CD4-positive, CD25-positive, alpha-beta regulatory T cell (primary cell): Measurements from ENCODE around the gene CABLES1. TPM values are rescaled to one million over a fixed set of nuclear protein-coding genes. Genes with fewer than 3 reads are reported as not detected.

Source experiments
- ATAC-seq, 2 donors: fragments of 150-1000 bp; cut with Tn5 transposase; one replicate each; pipeline ENCODE4 v1.10.0; 2021; ENCODE audit warnings: low read depth in 2 of 2, moderate number of reproducible peaks in 2 of 2, moderate library complexity in 1 of 2
- DNase-seq, 3 donors: peaks; one replicate each; pipeline versions ENCODE4 v3.0.0 to v3.0.0-alpha.2; 2012 to 2022; ENCODE audit warnings: mixed read lengths in 1 of 3
- H3K27ac ChIP-seq: one replicate; pipeline ENCODE4 v1.7.0; 2013; ENCODE audit warnings: mild to moderate bottlenecking, low read length; ENCODE audit not compliant: insufficient read depth, poor library complexity, severe bottlenecking
- H3K27me3 ChIP-seq: one replicate; pipeline ENCODE4 v1.7.0; 2013; ENCODE audit warnings: low read length; ENCODE audit not compliant: control insufficient read depth, insufficient read depth
- H3K36me3 ChIP-seq: one replicate; pipeline ENCODE4 v1.7.0; 2013; ENCODE audit warnings: mild to moderate bottlenecking, low read length, moderate library complexity; ENCODE audit not compliant: control insufficient read depth, insufficient read depth
- H3K4me1 ChIP-seq: 2 replicates; pipeline ENCODE4 v1.7.0; 2013; ENCODE audit warnings: mild to moderate bottlenecking, low read length; ENCODE audit not compliant: insufficient read depth, control insufficient read depth, poor library complexity, severe bottlenecking
- H3K4me3 ChIP-seq: one replicate; pipeline ENCODE4 v1.7.0; 2013; ENCODE audit warnings: low read depth, mild to moderate bottlenecking, low read length, moderate library complexity
- H3K9me3 ChIP-seq, 2 experiments: 1 replicate in 1 of 2; 2 replicates in 1 of 2; pipeline ENCODE4 v1.7.0; 2013; ENCODE audit warnings: low read length in 2 of 2, mild to moderate bottlenecking in 1 of 2, moderate library complexity in 1 of 2; ENCODE audit not compliant: control insufficient read depth in 2 of 2
- H3K27ac Mint-ChIP-seq, 3 donors: one replicate each; pipeline ENCODE4 v1.8.0; 2020 to 2022; ENCODE audit warnings: mild to moderate bottlenecking in 3 of 3, mixed read lengths in 3 of 3, moderate library complexity in 2 of 3
- H3K27me3 Mint-ChIP-seq: one replicate; pipeline ENCODE4 v1.8.0; 2022; ENCODE audit warnings: mild to moderate bottlenecking, mixed read lengths
- H3K36me3 Mint-ChIP-seq: one replicate; pipeline ENCODE4 v1.8.0; 2020; ENCODE audit warnings: mixed read lengths
- H3K4me1 Mint-ChIP-seq, 4 donors: one replicate each; pipeline ENCODE4 v1.8.0; 2020 to 2022; ENCODE audit warnings: mixed read lengths in 4 of 4, mild to moderate bottlenecking in 1 of 4
- H3K4me3 Mint-ChIP-seq, 4 donors: one replicate each; pipeline ENCODE4 v1.8.0; 2020 to 2022; ENCODE audit warnings: mild to moderate bottlenecking in 4 of 4, mixed read lengths in 4 of 4, moderate library complexity in 3 of 4
- H3K9me3 Mint-ChIP-seq, 7 donors: one replicate each; pipeline ENCODE4 v1.8.0; 2020 to 2022; ENCODE audit warnings: mixed read lengths in 7 of 7, mild to moderate bottlenecking in 3 of 7, moderate library complexity in 2 of 7
- polyA plus RNA-seq, 4 donors: library from polyadenylated mRNA; unstranded; fragments of 300-500 nt; fragmentation: Illumina TruSeq; gene quantifications; one replicate each; pipeline ENCODE4 v1.2.3, GENCODE V29; 2021
- total RNA-seq: library from RNA; stranded (reverse); gene quantifications from one replicate; pipeline ENCODE4 v1.2.3, GENCODE V29; 2022

CABLES1 gene
- total and polyA plus RNA-seq, 5 donors from 2014 or later: 0.46 to 5.4 TPM; not detected in 3

DNA sequence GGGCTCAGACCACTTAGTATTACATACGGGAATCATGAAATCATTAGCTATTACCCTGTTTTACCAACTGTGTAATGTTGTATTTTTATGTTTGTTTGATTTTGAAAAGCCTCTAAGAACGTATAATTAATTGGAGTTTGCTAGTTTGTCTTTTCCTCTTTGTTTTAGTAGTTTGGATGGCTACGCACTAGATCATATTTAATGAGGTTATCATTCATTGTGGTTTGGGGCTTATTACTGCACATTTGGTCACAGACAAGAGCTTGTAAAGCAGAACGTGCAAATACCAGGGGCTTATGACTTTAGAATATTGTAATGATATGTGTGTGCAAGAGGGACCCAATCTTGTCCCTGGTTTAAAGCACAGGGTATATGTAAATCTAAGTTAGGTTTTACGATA lies 10.3 kb downstream of the CABLES1 start:
- H3K27me3 Mint-ChIP-seq: no peaks in the 10 kb centered on the region
- Histone ChIP-seq H3K4me1 (no peaks in the 10 kb centered on the region), H3K27ac (no peak overlapping the region), H3K4me3 (no peak overlapping the region), H3K36me3 (no peaks in the 10 kb centered on the region), H3K27me3 (no peaks in the 10 kb centered on the region), H3K9me3 (no peaks in the 10 kb centered on the region)
- no peak overlapping the region for H3K27ac Mint-ChIP-seq
- DNase-seq (no peak), ATAC-seq (no peak)
- H3K4me3 Mint-ChIP-seq: no peak overlapping the region
- no peaks in the 10 kb centered on the region for H3K4me1 Mint-ChIP-seq
- H3K9me3 Mint-ChIP-seq: no peaks in the 10 kb centered on the region
- H3K36me3 Mint-ChIP-seq: no peaks in the 10 kb centered on the region

DNA sequence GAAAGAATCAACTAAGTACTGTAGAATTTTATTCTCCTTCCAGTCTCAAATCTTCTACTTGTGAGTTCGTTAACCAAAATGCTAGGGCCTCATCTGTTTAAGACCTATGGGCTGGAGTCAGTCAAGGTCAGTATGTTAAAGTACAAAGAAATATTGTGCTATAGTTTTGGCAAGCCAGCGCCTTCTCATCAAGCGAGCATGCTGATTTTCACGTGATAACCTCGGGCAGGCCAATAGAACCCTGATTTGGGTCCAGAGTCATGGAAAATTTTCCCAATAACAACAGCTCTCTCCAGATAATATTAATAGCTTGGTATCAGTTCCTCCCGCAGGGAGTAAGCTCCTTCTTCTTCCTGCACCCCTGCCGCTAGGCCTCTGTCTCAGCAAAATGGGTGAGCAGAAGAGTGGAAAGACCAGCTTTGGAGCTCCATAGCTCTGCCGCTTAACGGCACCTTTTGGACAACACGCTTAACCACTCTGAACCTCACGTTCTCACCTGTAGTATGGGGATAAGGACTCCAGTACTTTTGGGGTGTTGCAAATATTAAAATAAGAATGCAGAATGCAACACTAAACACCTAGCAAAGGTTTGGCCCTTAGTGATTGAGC lies 11.7 kb downstream of the CABLES1 start:
- peaks cover 4% of the 10 kb centered on the region for H3K36me3 Mint-ChIP-seq
- no peak overlapping the region for H3K4me3 Mint-ChIP-seq
- Histone ChIP-seq H3K36me3 (no peaks in the 10 kb centered on the region), H3K27me3 (no peaks in the 10 kb centered on the region), H3K4me3 (no peak overlapping the region), H3K4me1 (no peaks in the 10 kb centered on the region), H3K9me3 (no peaks in the 10 kb centered on the region), H3K27ac (no peak overlapping the region)
- ATAC-seq: no peak
- no peaks in the 10 kb centered on the region for H3K9me3 Mint-ChIP-seq
- H3K27me3 Mint-ChIP-seq: no peaks in the 10 kb centered on the region
- no peak overlapping the region for H3K27ac Mint-ChIP-seq
- DNase-seq: no peak
- no peaks in the 10 kb centered on the region for H3K4me1 Mint-ChIP-seq

DNA sequence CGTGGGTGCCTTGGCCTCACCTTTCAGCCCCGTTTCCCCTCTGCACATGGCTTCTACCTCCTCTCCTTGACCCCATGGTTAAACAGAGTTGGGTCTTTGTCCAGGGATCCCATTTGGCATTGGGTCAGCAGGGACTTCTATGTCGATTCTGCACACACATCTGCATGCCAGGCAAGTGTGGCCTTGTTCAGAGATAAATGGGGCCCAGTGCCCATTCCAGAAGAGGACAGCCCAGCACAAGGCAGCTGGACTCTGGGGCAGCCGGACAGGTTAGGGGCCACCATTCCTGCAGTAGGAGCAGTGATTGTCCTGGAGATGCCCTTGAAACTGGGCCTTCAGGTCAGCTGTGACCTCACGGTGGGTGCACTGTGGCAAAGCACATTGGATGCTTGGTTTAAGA lies 13.1 kb downstream of the CABLES1 start:
- no peak overlapping the region for H3K27ac ChIP-seq
- H3K36me3 ChIP-seq: no peaks in the 10 kb centered on the region
- no peaks in the 10 kb centered on the region for H3K27me3 ChIP-seq
- no peaks in the 10 kb centered on the region for H3K4me1 ChIP-seq
- Mint-ChIP-seq H3K36me3 (peaks cover 4% of the 10 kb centered on the region), H3K9me3 (no peaks in the 10 kb centered on the region), H3K4me3 (no peak overlapping the region), H3K4me1 (no peaks in the 10 kb centered on the region), H3K27ac (no peak overlapping the region), H3K27me3 (no peaks in the 10 kb centered on the region)
- no peaks in the 10 kb centered on the region for H3K9me3 ChIP-seq
- ATAC-seq (no peak), DNase-seq (no peak)
- no peak overlapping the region for H3K4me3 ChIP-seq

DNA sequence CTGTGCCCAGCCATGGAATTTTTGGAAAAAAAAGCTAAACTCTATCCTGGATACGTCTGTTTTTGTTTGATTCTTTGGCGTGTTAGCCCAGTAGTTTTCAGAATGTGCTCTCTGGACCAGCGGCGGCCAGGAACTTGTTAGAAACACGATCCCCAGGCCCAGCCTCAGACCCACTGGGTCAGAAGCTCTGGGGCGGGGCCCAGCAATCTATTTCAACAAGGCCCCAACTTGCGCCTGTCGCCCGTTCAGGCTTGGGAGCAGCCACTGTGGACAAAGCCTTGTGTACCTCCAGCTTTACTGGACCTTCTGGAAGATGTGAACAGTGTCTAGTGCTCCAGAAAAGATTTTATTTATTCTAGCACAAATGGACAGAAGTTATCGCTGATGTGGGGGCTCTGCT lies 14.3 kb downstream of the CABLES1 start:
- no peaks in the 10 kb centered on the region for H3K36me3 ChIP-seq
- H3K36me3 Mint-ChIP-seq: peaks cover 4% of the 10 kb centered on the region
- no peak overlapping the region for H3K27ac ChIP-seq
- H3K27me3 ChIP-seq: no peaks in the 10 kb centered on the region
- no peaks in the 10 kb centered on the region for H3K9me3 ChIP-seq
- DNase-seq (no peak), ATAC-seq (no peak)
- H3K9me3 Mint-ChIP-seq: no peaks in the 10 kb centered on the region
- no peaks in the 10 kb centered on the region for H3K4me1 ChIP-seq
- H3K27me3 Mint-ChIP-seq: no peaks in the 10 kb centered on the region
- no peak overlapping the region for H3K4me3 ChIP-seq
- H3K27ac Mint-ChIP-seq: no peak overlapping the region
- no peaks in the 10 kb centered on the region for H3K4me1 Mint-ChIP-seq
- H3K4me3 Mint-ChIP-seq: no peak overlapping the region

DNA sequence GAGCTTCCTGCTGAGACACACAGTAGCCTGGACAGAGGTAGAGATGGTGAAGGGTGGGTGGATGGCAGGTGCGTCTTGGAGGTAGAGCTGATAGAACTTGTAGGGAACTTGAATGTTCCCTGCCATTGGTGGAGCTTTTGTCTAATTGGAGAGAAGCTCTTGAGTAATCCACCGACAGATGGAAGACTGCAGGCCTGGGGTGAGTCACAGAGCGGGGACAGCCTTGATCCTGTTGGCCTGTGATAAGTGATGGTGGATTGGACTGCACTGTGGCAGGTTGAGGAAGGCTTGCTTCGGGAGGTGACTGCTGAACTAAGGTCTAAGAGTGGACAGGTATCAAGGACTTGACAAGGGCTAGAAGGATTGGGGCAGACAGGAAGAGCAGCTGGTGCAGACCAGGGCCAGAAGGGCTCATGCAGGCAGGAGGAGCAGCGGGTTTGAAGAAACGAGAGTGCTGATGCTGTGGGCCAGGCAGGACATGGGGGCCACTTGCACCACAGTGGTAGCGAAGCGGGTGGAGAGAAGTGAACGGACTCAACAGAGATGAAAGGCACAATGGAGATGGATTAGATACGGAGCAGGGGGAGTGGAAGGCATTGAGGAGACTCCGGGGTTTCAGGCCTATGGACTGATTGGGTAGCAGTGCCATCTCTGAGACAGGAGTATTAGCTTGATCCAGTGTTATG lies 16.3 kb downstream of the CABLES1 start:
- peaks cover 12% of the 10 kb centered on the region for H3K27me3 Mint-ChIP-seq
- no peaks in the 10 kb centered on the region for H3K4me1 ChIP-seq
- ATAC-seq: no peak
- no peak overlapping the region for H3K4me3 ChIP-seq
- no peaks in the 10 kb centered on the region for H3K4me1 Mint-ChIP-seq
- no peaks in the 10 kb centered on the region for H3K27me3 ChIP-seq
- H3K36me3 Mint-ChIP-seq: peaks cover 4% of the 10 kb centered on the region
- DNase-seq: no peak
- no peaks in the 10 kb centered on the region for H3K36me3 ChIP-seq
- no peak overlapping the region for H3K27ac Mint-ChIP-seq
- H3K9me3 Mint-ChIP-seq: no peaks in the 10 kb centered on the region
- no peak overlapping the region for H3K27ac ChIP-seq
- H3K4me3 Mint-ChIP-seq: no peak overlapping the region
- no peaks in the 10 kb centered on the region for H3K9me3 ChIP-seq

DNA sequence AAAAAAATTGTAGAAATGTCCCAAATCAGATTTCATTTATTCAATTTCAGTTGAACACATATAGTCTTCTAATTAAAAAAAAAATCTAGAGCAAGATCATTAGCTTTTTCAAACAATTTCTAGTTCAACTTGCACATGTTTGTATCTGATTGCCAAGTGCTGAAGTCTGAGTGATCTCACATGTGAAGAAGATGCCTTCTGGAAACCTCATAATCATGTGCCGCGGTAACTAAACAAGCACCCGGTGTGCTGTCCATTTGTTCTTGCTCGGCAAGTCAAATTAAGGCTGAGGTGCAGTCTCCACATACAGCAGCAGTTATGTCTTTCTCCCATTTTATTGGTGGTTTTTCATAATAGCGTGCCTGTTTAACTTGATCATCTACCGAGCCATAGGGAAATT lies 18.7 kb downstream of the CABLES1 start:
- Histone ChIP-seq H3K9me3 (no peaks in the 10 kb centered on the region), H3K27me3 (no peaks in the 10 kb centered on the region), H3K36me3 (no peaks in the 10 kb centered on the region), H3K4me1 (no peaks in the 10 kb centered on the region), H3K27ac (no peak overlapping the region), H3K4me3 (no peak overlapping the region)
- DNase-seq (no peak), ATAC-seq (no peak)
- no peak overlapping the region for H3K27ac Mint-ChIP-seq
- H3K4me1 Mint-ChIP-seq: no peaks in the 10 kb centered on the region
- H3K36me3 Mint-ChIP-seq: peaks cover 4% of the 10 kb centered on the region
- no peaks in the 10 kb centered on the region for H3K9me3 Mint-ChIP-seq
- peaks cover 12% of the 10 kb centered on the region for H3K27me3 Mint-ChIP-seq
- no peak overlapping the region for H3K4me3 Mint-ChIP-seq

DNA sequence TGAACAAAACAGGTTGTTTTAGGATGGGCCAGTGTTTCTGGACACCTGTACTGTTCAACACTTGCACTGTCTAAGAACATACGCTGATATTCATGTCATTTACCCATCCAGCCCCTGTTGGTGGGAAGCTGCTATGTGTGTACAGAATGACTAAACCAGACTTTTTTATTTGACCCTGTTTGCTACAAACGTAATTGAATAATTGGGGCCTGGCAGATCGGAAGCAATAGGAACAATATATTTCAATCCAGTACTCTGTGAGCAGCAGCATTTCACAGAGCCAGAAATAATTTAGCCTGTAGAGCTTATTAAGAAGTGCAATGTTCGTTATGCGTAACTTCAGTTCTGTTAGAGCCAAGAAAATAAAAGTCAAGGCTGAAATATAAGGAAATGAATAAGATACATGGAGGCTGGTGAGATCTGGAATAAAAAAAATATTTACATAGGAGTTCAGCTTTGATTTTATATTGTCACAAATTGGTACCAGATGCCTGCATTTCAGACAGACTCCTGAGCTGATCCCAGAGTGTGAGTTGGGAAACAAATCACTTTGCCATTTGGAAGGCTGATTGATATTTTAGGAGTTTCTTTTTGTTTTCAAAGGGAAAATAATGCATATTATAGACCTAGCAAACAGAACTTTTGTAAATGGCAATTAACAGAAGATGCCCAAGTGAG lies 19.7 kb downstream of the CABLES1 start:
- Mint-ChIP-seq H3K27ac (no peak overlapping the region), H3K4me1 (no peaks in the 10 kb centered on the region), H3K27me3 (peaks cover 12% of the 10 kb centered on the region), H3K9me3 (no peaks in the 10 kb centered on the region), H3K4me3 (no peak overlapping the region), H3K36me3 (peaks cover 4% of the 10 kb centered on the region)
- DNase-seq: no peak
- no peak overlapping the region for H3K4me3 ChIP-seq
- H3K9me3 ChIP-seq: no peaks in the 10 kb centered on the region
- no peaks in the 10 kb centered on the region for H3K27me3 ChIP-seq
- no peak overlapping the region for H3K27ac ChIP-seq
- no peaks in the 10 kb centered on the region for H3K4me1 ChIP-seq
- ATAC-seq: no peak
- H3K36me3 ChIP-seq: no peaks in the 10 kb centered on the region

DNA sequence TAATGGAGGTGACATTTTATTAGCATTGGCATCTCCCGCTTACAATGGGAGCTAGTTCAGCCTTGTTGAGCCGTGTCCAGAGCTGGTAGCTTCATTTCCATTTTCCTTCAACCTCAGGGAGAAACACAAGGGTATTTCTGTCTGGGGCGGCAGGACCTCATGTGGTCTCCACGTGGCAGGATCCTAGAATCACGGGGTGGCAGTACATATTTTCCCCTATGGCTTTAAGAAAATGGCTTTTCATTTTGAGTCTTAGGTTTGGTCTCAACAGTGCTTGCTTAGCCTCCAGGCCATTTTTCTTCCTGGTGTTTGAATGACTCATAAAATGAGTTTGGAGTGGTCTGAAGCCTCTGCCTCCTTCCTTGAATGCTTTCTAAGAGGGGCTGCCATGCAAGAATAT lies 20.3 kb downstream of the CABLES1 start:
- no peak overlapping the region for H3K27ac Mint-ChIP-seq
- H3K27me3 Mint-ChIP-seq: peaks cover 12% of the 10 kb centered on the region
- H3K36me3 Mint-ChIP-seq: peaks cover 4% of the 10 kb centered on the region
- no peak for DNase-seq
- H3K4me3 Mint-ChIP-seq: no peak overlapping the region
- ATAC-seq: no peak
- H3K36me3 ChIP-seq: no peaks in the 10 kb centered on the region
- H3K27ac ChIP-seq: no peak overlapping the region
- no peaks in the 10 kb centered on the region for H3K9me3 Mint-ChIP-seq
- H3K4me3 ChIP-seq: no peak overlapping the region
- no peaks in the 10 kb centered on the region for H3K27me3 ChIP-seq
- no peaks in the 10 kb centered on the region for H3K4me1 Mint-ChIP-seq
- H3K9me3 ChIP-seq: no peaks in the 10 kb centered on the region
- no peaks in the 10 kb centered on the region for H3K4me1 ChIP-seq
